GM12864 (cell line): ENCODE measurements around the gene DLGAP1.
"Not testable (repeated sequence)": the region's sequence is repeated elsewhere in the genome, so short reads cannot be mapped to it uniquely, and the experiment has no call there.

Source experiments
- DNase-seq: peaks from one replicate; pipeline ENCODE4 v3.0.0-alpha.2; 2011; ENCODE audit warnings: low read depth
- H3K4me3 ChIP-seq: 2 replicates; pipeline ENCODE4 v1.5.1; 2011; ENCODE audit warnings: mild to moderate bottlenecking, low read depth, low read length, control low read depth
- CTCF ChIP-seq: IDR thresholded peaks from 2 replicates; pipeline ENCODE4 v1.5.1; 2011; ENCODE audit warnings: low read depth, mild to moderate bottlenecking, moderate library complexity, low read length, control low read depth, inconsistent platforms; ENCODE audit errors: missing control alignments

DLGAP1 gene

GRCh38 chr18:4063545-4063944 lies 391.6 kb downstream of the DLGAP1 start:
- DNase-seq: no peak
- H3K4me3 ChIP-seq: no peak overlapping the region
- no peak for TF ChIP-seq CTCF

DNA sequence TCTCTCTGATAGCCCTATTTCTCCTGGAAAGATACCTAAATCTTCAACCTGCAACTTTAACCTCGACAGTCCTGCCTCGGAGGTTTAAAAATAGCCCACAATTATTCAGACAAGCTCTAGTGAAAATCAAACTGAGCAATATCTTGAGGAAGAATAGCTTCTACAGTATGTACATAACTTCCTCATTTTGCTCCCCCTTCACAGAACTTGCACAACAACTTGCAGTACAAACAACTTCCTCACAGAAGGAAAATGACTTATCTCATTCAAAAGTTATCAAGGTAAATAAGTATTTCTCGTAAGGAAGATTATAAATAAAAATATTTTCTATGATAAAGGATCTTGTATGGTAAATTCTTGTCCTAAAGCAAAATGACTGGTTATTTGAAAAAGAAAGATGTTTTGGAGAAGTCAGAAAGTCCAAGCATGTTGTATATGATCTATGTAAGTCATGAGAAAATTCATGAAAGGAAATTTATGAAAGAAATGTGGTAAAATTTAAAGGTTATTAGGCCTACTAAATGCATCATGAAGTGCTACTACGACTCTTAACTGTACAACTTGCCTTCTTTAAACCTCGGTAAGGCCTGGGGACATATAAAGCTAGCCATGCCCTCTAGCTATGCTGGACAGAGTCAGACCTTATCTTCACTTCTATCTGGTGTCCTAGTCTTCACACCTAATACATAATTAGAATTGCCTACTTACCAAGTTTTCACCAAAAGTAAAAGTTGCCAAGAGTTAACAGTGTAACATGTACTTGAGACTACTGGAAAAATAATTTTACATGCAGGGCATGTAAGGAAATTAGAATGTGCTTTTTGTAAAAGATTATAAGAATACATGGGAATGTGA lies 394.5 kb downstream of the DLGAP1 start:
- no peak for TF ChIP-seq CTCF
- no peak overlapping the region for H3K4me3 ChIP-seq
- no peak for DNase-seq

- TF ChIP-seq CTCF: no peak
- DNase-seq: no peak
- H3K4me3 ChIP-seq: no peak overlapping the region
Measured at GRCh38 chr18:4058179-4058578, 396.9 kb downstream of the DLGAP1 start.

GRCh38 chr18:4040391-4041092 lies 414.6 kb downstream of the DLGAP1 start:
- no peak for DNase-seq
- H3K4me3 ChIP-seq: no peak overlapping the region
- no peak for TF ChIP-seq CTCF

- no peak for TF ChIP-seq CTCF
- H3K4me3 ChIP-seq: no peak overlapping the region
- DNase-seq: no peak
Measured at GRCh38 chr18:4035521-4035920, 419.6 kb downstream of the DLGAP1 start.

DNA sequence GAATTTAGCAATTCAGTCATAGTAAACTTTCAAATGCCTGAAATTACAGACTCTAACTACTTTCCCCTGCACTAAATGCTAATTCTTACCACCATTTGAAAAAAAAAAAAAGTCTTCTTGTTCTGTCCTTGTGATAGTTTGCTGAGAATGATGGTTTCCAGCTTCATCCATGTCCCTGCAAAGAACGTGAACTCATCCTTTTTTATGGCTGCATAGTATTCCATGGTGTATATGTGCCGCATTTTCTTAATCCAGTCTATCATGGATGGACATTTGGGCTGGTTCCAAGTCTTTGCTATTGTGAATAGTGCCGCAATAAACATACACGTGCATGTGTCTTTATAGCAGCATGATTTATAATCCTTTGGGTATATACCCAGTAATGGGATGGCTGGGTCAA lies 420.3 kb downstream of the DLGAP1 start:
- not testable (repeated sequence) for DNase-seq, H3K4me3 ChIP-seq

DNA sequence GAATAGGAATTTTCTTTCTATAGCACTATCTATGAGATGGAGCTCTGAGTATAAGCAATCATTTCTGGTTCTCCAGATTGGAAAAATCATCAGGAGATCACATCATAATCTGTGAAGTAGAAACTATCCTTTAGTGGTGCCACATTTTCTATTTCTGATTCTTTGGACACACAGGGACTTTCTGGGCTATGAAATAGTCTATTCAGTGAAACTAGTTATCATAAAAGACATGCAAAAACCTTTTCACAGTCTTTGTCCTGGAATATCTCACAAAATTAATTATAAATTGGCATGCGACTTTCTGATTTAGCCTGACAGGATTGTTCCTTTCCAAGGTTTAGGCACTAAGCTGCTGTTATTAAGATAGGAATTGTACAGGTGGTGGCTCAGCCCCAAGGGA lies 428.6 kb downstream of the DLGAP1 start:
- no peak for DNase-seq
- no peak overlapping the region for H3K4me3 ChIP-seq
- no peak for TF ChIP-seq CTCF
